ENCODE measurements around the gene ILDR1.

The ILDR1 gene

GRCh38 chr3:121957674-121958415 lies 64.2 kb downstream of the ILDR1 start:
- TF ChIP-seq, protein P1, sequence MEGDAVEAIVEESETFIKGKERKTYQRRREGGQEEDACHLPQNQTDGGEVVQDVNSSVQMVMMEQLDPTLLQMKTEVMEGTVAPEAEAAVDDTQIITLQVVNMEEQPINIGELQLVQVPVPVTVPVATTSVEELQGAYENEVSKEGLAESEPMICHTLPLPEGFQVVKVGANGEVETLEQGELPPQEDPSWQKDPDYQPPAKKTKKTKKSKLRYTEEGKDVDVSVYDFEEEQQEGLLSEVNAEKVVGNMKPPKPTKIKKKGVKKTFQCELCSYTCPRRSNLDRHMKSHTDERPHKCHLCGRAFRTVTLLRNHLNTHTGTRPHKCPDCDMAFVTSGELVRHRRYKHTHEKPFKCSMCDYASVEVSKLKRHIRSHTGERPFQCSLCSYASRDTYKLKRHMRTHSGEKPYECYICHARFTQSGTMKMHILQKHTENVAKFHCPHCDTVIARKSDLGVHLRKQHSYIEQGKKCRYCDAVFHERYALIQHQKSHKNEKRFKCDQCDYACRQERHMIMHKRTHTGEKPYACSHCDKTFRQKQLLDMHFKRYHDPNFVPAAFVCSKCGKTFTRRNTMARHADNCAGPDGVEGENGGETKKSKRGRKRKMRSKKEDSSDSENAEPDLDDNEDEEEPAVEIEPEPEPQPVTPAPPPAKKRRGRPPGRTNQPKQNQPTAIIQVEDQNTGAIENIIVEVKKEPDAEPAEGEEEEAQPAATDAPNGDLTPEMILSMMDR (IDR thresholded peaks at IDR 0.05; ENCODE audit: low read length, missing control alignments): no peak
- no peak overlapping the region for H3K4me3 ChIP-seq (replicated peaks; ENCODE audit: low read depth, low read length)
- no peak for DNase-seq (ENCODE audit: low read depth)

- TF ChIP-seq, protein P1 (IDR thresholded peaks at IDR 0.05; ENCODE audit: low read length, missing control alignments): no peak
- DNase-seq (ENCODE audit: low read depth): no peak
- H3K4me3 ChIP-seq (replicated peaks; ENCODE audit: low read depth, low read length): no peak overlapping the region
Measured at GRCh38 chr3:121956363-121956762, 65.7 kb downstream of the ILDR1 start.

DNA sequence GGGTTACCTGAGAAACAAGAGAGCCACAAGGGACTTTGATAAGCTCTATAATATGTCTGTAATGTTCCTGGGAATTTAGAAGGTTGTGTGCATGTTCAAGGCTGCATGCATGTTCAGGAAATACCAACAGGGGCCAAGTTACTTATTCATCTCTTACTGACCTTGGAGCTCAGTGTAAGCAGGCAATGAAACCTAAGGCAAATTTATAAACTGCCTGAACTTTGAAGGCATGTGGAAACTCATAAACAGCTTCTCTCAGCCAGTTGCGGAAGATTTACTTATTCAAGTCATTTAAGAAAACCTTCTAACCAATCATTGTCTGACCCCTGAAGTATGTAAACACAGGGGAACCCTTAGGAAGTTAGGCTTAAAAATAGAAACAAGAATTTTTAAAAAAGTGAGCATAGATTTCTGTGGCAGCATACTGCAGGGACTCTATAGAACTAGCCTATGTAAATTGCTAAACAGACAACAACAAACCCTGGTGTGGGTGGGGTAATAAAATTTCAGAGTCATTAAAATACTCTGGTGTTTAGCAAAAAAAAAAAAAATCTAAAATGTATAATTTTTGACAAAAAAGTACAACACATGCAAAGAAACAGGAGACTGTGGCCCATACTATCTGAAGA lies 70.6 kb downstream of the ILDR1 start:
- no peak for DNase-seq (ENCODE audit: low read depth)
- TF ChIP-seq, protein P1 (IDR thresholded peaks at IDR 0.05; ENCODE audit: low read length, missing control alignments): no peak
- no peak overlapping the region for H3K4me3 ChIP-seq (replicated peaks; ENCODE audit: low read depth, low read length)

GRCh38 chr3:121948641-121949040 lies 73.4 kb downstream of the ILDR1 start:
- no peak for DNase-seq (ENCODE audit: low read depth)

DNA sequence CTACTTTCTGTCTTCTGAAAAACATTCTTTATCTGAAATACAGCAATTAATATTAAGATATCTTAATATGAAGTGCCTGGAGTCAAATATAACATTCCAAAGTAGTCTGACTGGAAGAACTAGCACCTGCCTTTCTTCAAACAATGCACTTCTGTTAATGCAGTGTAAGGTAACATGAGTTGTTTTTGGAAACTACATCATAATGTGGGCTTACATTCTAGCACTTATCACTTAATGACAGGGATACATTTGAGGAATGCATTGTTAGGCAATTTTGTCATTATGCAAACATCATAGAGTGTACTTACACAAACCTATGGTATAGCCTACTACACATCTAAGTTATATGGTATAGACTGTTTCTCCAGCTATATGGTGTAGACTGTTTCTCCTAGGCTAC lies 78.6 kb downstream of the ILDR1 start:
- DNase-seq (ENCODE audit: low read depth): no peak
- TF ChIP-seq, protein P1 (IDR thresholded peaks at IDR 0.05; ENCODE audit: low read length, missing control alignments): no peak
- H3K4me3 ChIP-seq (replicated peaks; ENCODE audit: low read depth, low read length): no peak overlapping the region

More at GRCh38 chr3:121948641-121949040, 73.4 kb downstream of the ILDR1 start:
- TF ChIP-seq, protein P1 (IDR thresholded peaks at IDR 0.05; ENCODE audit: low read length, missing control alignments): no peak
- H3K4me3 ChIP-seq (replicated peaks; ENCODE audit: low read depth, low read length): no peak overlapping the region

DNA sequence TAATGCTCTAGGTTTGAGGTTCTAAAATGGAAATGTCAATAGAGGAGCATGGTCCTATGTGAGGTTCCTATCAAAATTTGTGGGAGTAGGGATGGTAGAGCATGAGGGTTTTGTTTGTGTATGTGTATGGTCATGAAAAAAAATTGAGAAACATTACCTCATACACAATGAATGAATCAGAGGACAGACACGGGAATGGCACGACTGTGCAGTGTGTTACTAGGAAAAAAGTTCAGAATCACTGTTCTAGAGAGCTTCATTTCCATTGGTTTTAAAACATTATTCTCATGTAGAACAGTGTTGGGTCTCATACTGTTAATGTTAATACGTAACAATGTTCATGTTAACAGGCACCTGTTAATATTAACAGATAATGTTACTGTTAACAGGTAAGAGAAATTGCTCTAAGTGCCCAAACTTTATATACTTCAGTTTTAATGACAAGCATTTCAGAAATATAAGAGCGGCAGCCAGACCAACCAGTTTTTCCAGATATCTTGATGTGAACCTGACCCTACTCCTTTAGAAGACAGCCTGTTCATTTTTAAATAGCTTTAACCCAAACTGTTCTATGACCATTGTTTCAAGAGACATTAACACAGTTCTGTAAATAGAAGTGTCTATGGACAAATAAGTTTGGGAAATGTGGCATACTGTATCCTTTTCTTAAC lies 79.8 kb downstream of the ILDR1 start:
- no peak for DNase-seq (ENCODE audit: low read depth)
- TF ChIP-seq, protein P1 (IDR thresholded peaks at IDR 0.05; ENCODE audit: low read length, missing control alignments): no peak

More for the DNA sequence above, 79.8 kb downstream of the ILDR1 start:
- H3K4me3 ChIP-seq (replicated peaks; ENCODE audit: low read depth, low read length): no peak overlapping the region

Measured in fibroblast of pulmonary artery (primary cell).